GM10847 (cell line): ENCODE results near the gene PRKCG.

Experiments
- POLR2A ChIP-seq: IDR thresholded peaks from 2 replicates; pipeline ENCODE4 v1.6.1; 2011; ENCODE audit not compliant: insufficient read length; ENCODE audit errors: extremely low read depth

The PRKCG gene

GRCh38 chr19:53872762-53873161 lies 9.2 kb upstream of the PRKCG start:
- no peak for TF ChIP-seq POLR2A

GRCh38 chr19:53873773-53874605 lies 8.0 kb upstream of the PRKCG start:
- no peak for TF ChIP-seq POLR2A

- no peak for TF ChIP-seq POLR2A
Measured at GRCh38 chr19:53874606-53874990, 7.4 kb upstream of the PRKCG start.

GRCh38 chr19:53875602-53876325 lies 6.2 kb upstream of the PRKCG start:
- no peak for TF ChIP-seq POLR2A

- TF ChIP-seq POLR2A, result no peak
Measured at GRCh38 chr19:53876651-53877224, 5.3 kb upstream of the PRKCG start.

- TF ChIP-seq POLR2A, result no peak
Measured at GRCh38 chr19:53877361-53877766, 4.6 kb upstream of the PRKCG start.

- TF ChIP-seq POLR2A, result no peak
Measured at GRCh38 chr19:53878776-53879139, 3.2 kb upstream of the PRKCG start.

- no peak for TF ChIP-seq POLR2A
Measured at GRCh38 chr19:53879140-53880081, 2.6 kb upstream of the PRKCG start.

- no peak for TF ChIP-seq POLR2A
Measured at GRCh38 chr19:53880711-53881481, 1.1 kb upstream of the PRKCG start.

- no peak for TF ChIP-seq POLR2A
Measured at GRCh38 chr19:53882391-53883050, 524 bp downstream of the PRKCG start.

GRCh38 chr19:53883231-53883661 lies 1.2 kb downstream of the PRKCG start:
- TF ChIP-seq POLR2A, result no peak

GRCh38 chr19:53883741-53884140 lies 1.7 kb downstream of the PRKCG start:
- TF ChIP-seq POLR2A, result no peak

GRCh38 chr19:53884256-53884655 lies 2.3 kb downstream of the PRKCG start:
- no peak for TF ChIP-seq POLR2A

GRCh38 chr19:53885036-53885435 lies 3.0 kb downstream of the PRKCG start:
- TF ChIP-seq POLR2A, result no peak

- TF ChIP-seq POLR2A, result no peak
Measured at GRCh38 chr19:53892301-53892980, 10.4 kb downstream of the PRKCG start.
